ENCODE results near the gene GNRH2.
"Not testable (repeated sequence)": the region's sequence is repeated elsewhere in the genome, so short reads cannot be mapped to it uniquely, and the experiment has no call there.

The GNRH2 gene

GRCh38 chr20:3042625-3043024, 797 bp upstream of the GNRH2 start:
- peaks cover 24 to 32% of the 10 kb centered on the region in 2 donors for H3K36me3 ChIP-seq (ENCODE audit: control insufficient read depth in 1 of 2, insufficient read depth in 2 of 2, low read length in 2 of 2)
- no peak overlapping the region for H3K4me3 ChIP-seq (ENCODE audit: low read depth in 1 of 2, low read length in 2 of 2)
- no peak overlapping the region for H3K27ac ChIP-seq (ENCODE audit: low read length)

GRCh38 chr20:3044336-3044965, 1.0 kb downstream of the GNRH2 start:
- Histone ChIP-seq H3K9me3 (ENCODE audit: control insufficient read depth in 1 of 2, low read length in 2 of 2) (no peaks in the 10 kb centered on the region), H3K4me1 (ENCODE audit: control insufficient read depth in 1 of 2, insufficient read depth in 2 of 2, low read length in 2 of 2) (peaks cover 0 to 22% of the 10 kb centered on the region in 2 donors), H3K27ac (ENCODE audit: low read length) (no peak overlapping the region), H3K27me3 (ENCODE audit: low read depth, low read length) (no peaks in the 10 kb centered on the region), H3K4me3 (ENCODE audit: low read depth in 1 of 2, low read length in 2 of 2) (no peak overlapping the region), H3K36me3 (ENCODE audit: control insufficient read depth in 1 of 2, insufficient read depth in 2 of 2, low read length in 2 of 2) (peaks cover 21 to 32% of the 10 kb centered on the region in 2 donors)

More at GRCh38 chr20:3042625-3043024, 797 bp upstream of the GNRH2 start:
- Histone ChIP-seq H3K4me1 (ENCODE audit: control insufficient read depth in 1 of 2, insufficient read depth in 2 of 2, low read length in 2 of 2) (peaks cover 0 to 20% of the 10 kb centered on the region in 2 donors), H3K27me3 (ENCODE audit: low read depth, low read length) (no peaks in the 10 kb centered on the region), H3K9me3 (ENCODE audit: control insufficient read depth in 1 of 2, low read length in 2 of 2) (no peaks in the 10 kb centered on the region)

GRCh38 chr20:3045042-3045815, 1.8 kb downstream of the GNRH2 start:
- Histone ChIP-seq H3K4me1 (ENCODE audit: control insufficient read depth in 1 of 2, insufficient read depth in 2 of 2, low read length in 2 of 2) (peaks cover 0 to 22% of the 10 kb centered on the region in 2 donors), H3K36me3 (ENCODE audit: control insufficient read depth in 1 of 2, insufficient read depth in 2 of 2, low read length in 2 of 2) (peaks cover 21 to 30% of the 10 kb centered on the region in 2 donors), H3K9me3 (ENCODE audit: control insufficient read depth in 1 of 2, low read length in 2 of 2) (no peaks in the 10 kb centered on the region), H3K27me3 (ENCODE audit: low read depth, low read length) (no peaks in the 10 kb centered on the region), H3K27ac (ENCODE audit: low read length) (peak overlapping the region; percentile 36), H3K4me3 (ENCODE audit: low read depth in 1 of 2, low read length in 2 of 2) (peak overlapping the region; percentile 75 to 84)

GRCh38 chr20:3045816-3046676, 2.6 kb downstream of the GNRH2 start, which contains the start of gene MRPS26:
MRPS26 (plus strand) TSS chr20:3046052; CDS start chr20:3046069, 17 bp downstream.
- Histone ChIP-seq H3K9me3 (ENCODE audit: control insufficient read depth in 1 of 2, low read length in 2 of 2) (no peaks in the 10 kb centered on the region), H3K27ac (ENCODE audit: low read length) (peak within 1 kb of the TSS; percentile 36)

GRCh38 chr20:3046677-3047462, 3.4 kb downstream of the GNRH2 start:
- Histone ChIP-seq H3K4me3 (ENCODE audit: low read depth in 1 of 2, low read length in 2 of 2) (peak overlapping the region; percentile 75 to 84), H3K9me3 (ENCODE audit: control insufficient read depth in 1 of 2, low read length in 2 of 2) (no peaks in the 10 kb centered on the region), H3K27ac (ENCODE audit: low read length) (no peak overlapping the region), H3K36me3 (ENCODE audit: control insufficient read depth in 1 of 2, insufficient read depth in 2 of 2, low read length in 2 of 2) (peaks cover 21 to 24% of the 10 kb centered on the region in 2 donors), H3K4me1 (ENCODE audit: control insufficient read depth in 1 of 2, insufficient read depth in 2 of 2, low read length in 2 of 2) (peaks cover 0 to 16% of the 10 kb centered on the region in 2 donors), H3K27me3 (ENCODE audit: low read depth, low read length) (no peaks in the 10 kb centered on the region)

More at GRCh38 chr20:3045816-3046676, 2.6 kb downstream of the GNRH2 start, which contains the start of gene MRPS26:
- Histone ChIP-seq H3K4me3 (ENCODE audit: low read depth in 1 of 2, low read length in 2 of 2) (peak within 1 kb of the TSS; percentile 75 to 84), H3K36me3 (ENCODE audit: control insufficient read depth in 1 of 2, insufficient read depth in 2 of 2, low read length in 2 of 2) (peaks cover 21 to 24% of the 10 kb centered on the region in 2 donors), H3K27me3 (ENCODE audit: low read depth, low read length) (no peaks in the 10 kb centered on the region), H3K4me1 (ENCODE audit: control insufficient read depth in 1 of 2, insufficient read depth in 2 of 2, low read length in 2 of 2) (peaks cover 0 to 22% of the 10 kb centered on the region in 2 donors)

- Histone ChIP-seq H3K27me3 (ENCODE audit: low read depth, low read length) (no peaks in the 10 kb centered on the region), H3K4me3 (ENCODE audit: low read depth in 1 of 2, low read length in 2 of 2) (no peak overlapping the region), H3K27ac (ENCODE audit: low read length) (no peak overlapping the region), H3K9me3 (ENCODE audit: control insufficient read depth in 1 of 2, low read length in 2 of 2) (no peaks in the 10 kb centered on the region), H3K36me3 (ENCODE audit: control insufficient read depth in 1 of 2, insufficient read depth in 2 of 2, low read length in 2 of 2) (peaks cover 21 to 24% of the 10 kb centered on the region in 2 donors), H3K4me1 (ENCODE audit: control insufficient read depth in 1 of 2, insufficient read depth in 2 of 2, low read length in 2 of 2) (peaks cover 0 to 16% of the 10 kb centered on the region in 2 donors)
Observed at GRCh38 chr20:3047486-3048419, 4.3 kb downstream of the GNRH2 start.

- no peak overlapping the region for H3K27ac ChIP-seq (ENCODE audit: low read length)
- H3K36me3 ChIP-seq (ENCODE audit: control insufficient read depth in 1 of 2, insufficient read depth in 2 of 2, low read length in 2 of 2), result peaks cover 21 to 24% of the 10 kb centered on the region in 2 donors
- H3K27me3 ChIP-seq (ENCODE audit: low read depth, low read length), result no peaks in the 10 kb centered on the region
- H3K4me1 ChIP-seq (ENCODE audit: control insufficient read depth in 1 of 2, insufficient read depth in 2 of 2, low read length in 2 of 2), result peaks cover 0 to 12% of the 10 kb centered on the region in 2 donors
- H3K4me3 ChIP-seq (ENCODE audit: low read depth in 1 of 2, low read length in 2 of 2), result no peak overlapping the region
- H3K9me3 ChIP-seq (ENCODE audit: control insufficient read depth in 1 of 2, low read length in 2 of 2), result no peaks in the 10 kb centered on the region
Observed at GRCh38 chr20:3051385-3052019, 8.1 kb downstream of the GNRH2 start.

GRCh38 chr20:3059489-3059888, 16.1 kb downstream of the GNRH2 start:
- Histone ChIP-seq H3K36me3 (ENCODE audit: control insufficient read depth in 1 of 2, insufficient read depth in 2 of 2, low read length in 2 of 2) (no peaks in the 10 kb centered on the region), H3K9me3 (ENCODE audit: control insufficient read depth in 1 of 2, low read length in 2 of 2) (no peaks in the 10 kb centered on the region), H3K4me3 (ENCODE audit: low read depth in 1 of 2, low read length in 2 of 2) (no peak overlapping the region)

GRCh38 chr20:3064119-3064518, 20.7 kb downstream of the GNRH2 start:
- not testable (repeated sequence) for H3K4me3 ChIP-seq (ENCODE audit: low read depth in 1 of 2, low read length in 2 of 2); H3K27me3 ChIP-seq (ENCODE audit: low read depth, low read length); H3K36me3 ChIP-seq (ENCODE audit: control insufficient read depth in 1 of 2, insufficient read depth in 2 of 2, low read length in 2 of 2)

More at GRCh38 chr20:3059489-3059888, 16.1 kb downstream of the GNRH2 start:
- no peaks in the 10 kb centered on the region for H3K4me1 ChIP-seq (ENCODE audit: control insufficient read depth in 1 of 2, insufficient read depth in 2 of 2, low read length in 2 of 2)
- no peaks in the 10 kb centered on the region for H3K27me3 ChIP-seq (ENCODE audit: low read depth, low read length)
- no peak overlapping the region for H3K27ac ChIP-seq (ENCODE audit: low read length)

More at GRCh38 chr20:3064119-3064518, 20.7 kb downstream of the GNRH2 start:
- not testable (repeated sequence) for H3K9me3 ChIP-seq (ENCODE audit: control insufficient read depth in 1 of 2, low read length in 2 of 2); H3K4me1 ChIP-seq (ENCODE audit: control insufficient read depth in 1 of 2, insufficient read depth in 2 of 2, low read length in 2 of 2); H3K27ac ChIP-seq (ENCODE audit: low read length)

Measured in muscle layer of duodenum (tissue), 2 donors.